22Rv1 (cell line): ENCODE measurements around the gene WDR86.

ENCODE experiments used
- H3K27ac ChIP-seq: fragments of 450-650 bp; 2 replicates; pipeline ENCODE4 v1.5.1; 2017
- ZFX ChIP-seq: fragments of 450-650 bp; IDR thresholded peaks from 2 replicates; pipeline ENCODE4 v1.6.1; 2017; ENCODE audit warnings: antibody characterized with exemption, borderline replicate concordance
- TF ChIP-seq, protein P1 (sequence below): fragments of 450-650 bp; IDR thresholded peaks from 2 replicates; pipeline ENCODE4 v1.5.1; 2017; ENCODE audit warnings: mild to moderate bottlenecking

Gene WDR86

DNA sequence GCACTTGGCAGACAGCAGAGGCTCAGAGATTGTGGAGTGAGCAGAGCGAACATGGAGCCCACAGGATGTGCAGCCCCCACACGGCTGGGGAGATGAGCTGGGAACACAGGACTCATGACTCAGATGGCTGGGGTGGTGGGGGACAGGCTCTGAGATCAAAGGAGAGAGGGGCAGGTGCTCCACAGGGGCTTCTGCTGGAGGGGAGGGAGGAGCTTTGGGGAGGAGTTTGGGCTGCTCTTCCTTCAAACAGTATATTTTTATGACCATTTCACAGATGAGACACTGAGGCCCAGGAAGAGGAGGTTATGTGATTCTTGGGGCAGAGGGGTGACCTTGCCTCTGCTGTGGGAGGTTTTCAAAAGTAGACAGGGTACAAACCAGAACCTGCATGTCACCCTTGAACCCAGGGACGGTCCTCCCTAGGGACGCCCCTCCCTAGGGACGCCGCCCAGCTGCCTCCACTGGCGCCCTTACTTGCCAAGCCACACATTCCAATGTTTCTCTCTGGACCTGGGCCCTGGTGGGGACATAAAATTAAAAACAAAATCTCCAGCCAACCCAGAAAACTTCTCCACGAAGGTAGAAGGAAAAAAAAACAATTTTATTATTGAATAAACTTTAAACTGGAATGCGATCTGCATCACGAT, 31.1 kb upstream of the WDR86 start:
- no peak overlapping the region for H3K27ac ChIP-seq
- no peak for TF ChIP-seq ZFX
- TF ChIP-seq, protein P1, sequence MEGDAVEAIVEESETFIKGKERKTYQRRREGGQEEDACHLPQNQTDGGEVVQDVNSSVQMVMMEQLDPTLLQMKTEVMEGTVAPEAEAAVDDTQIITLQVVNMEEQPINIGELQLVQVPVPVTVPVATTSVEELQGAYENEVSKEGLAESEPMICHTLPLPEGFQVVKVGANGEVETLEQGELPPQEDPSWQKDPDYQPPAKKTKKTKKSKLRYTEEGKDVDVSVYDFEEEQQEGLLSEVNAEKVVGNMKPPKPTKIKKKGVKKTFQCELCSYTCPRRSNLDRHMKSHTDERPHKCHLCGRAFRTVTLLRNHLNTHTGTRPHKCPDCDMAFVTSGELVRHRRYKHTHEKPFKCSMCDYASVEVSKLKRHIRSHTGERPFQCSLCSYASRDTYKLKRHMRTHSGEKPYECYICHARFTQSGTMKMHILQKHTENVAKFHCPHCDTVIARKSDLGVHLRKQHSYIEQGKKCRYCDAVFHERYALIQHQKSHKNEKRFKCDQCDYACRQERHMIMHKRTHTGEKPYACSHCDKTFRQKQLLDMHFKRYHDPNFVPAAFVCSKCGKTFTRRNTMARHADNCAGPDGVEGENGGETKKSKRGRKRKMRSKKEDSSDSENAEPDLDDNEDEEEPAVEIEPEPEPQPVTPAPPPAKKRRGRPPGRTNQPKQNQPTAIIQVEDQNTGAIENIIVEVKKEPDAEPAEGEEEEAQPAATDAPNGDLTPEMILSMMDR = no peak

GRCh38 chr7:151439855-151440798, 30.3 kb upstream of the WDR86 start, which contains the start of gene CRYGN:
Gene CRYGN, minus strand, starts transcription at chr7:151440141. Its CDS starts 224 bp downstream, at chr7:151439917.
- no peak within 1 kb of the TSS for H3K27ac ChIP-seq
- TF ChIP-seq, protein P1 = no peak
- no peak for TF ChIP-seq ZFX

- no peak for TF ChIP-seq ZFX
- TF ChIP-seq, protein P1 = no peak
- H3K27ac ChIP-seq = no peak overlapping the region
Measured at GRCh38 chr7:151438864-151439601, 29.2 kb upstream of the WDR86 start.

DNA sequence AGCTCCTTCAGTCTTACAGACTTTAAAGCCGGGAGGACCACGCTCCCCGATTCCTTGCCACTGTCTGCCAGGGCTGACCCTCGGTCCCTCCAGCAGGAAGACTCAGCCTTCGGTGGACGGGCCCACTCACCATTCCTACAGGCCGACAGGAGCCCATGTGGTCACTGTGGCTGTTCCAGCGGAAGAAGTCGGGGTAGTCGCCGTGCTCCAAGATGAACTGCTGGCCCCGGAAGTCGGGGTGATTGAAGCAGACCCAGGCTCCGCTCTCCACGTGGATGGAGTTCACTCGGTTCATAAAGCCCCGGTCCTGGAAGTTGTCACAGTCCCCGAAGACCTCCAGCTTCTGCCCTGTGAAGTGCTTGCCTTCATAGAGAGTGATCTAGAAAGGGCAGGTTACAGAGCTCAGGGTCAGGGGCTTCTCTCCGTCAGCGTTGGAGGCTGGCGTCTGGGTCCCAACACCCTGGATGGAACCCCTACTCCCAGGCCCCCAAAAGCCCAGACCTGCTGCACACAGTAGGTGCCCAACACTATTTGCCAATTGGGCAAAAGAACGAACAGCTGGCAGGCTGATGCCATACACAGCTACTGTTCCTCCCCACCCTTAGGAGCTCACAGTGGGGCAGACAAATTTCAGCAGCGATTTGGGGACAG, 28.2 kb upstream of the WDR86 start:
- no peak overlapping the region for H3K27ac ChIP-seq
- no peak for TF ChIP-seq ZFX
- TF ChIP-seq, protein P1 = no peak

GRCh38 chr7:151437159-151437553, 27.3 kb upstream of the WDR86 start:
- no peak overlapping the region for H3K27ac ChIP-seq
- TF ChIP-seq, protein P1 = no peak
- no peak for TF ChIP-seq ZFX

- TF ChIP-seq ZFX = no peak
- TF ChIP-seq, protein P1 = no peak
Measured at GRCh38 chr7:151436446-151437158, 26.8 kb upstream of the WDR86 start.

More at GRCh38 chr7:151436446-151437158, 26.8 kb upstream of the WDR86 start:
- no peak overlapping the region for H3K27ac ChIP-seq
